Astrocyte (in vitro differentiated cells and primary cell): Measurements from ENCODE around the gene LRRC15. TPM values are rescaled to one million over a fixed set of nuclear protein-coding genes. Genes with fewer than 3 reads are reported as not detected.
A peak's percentile ranks its signal among the peaks of the same experiment; 100 is the strongest.

Experiments
- DNase-seq: peaks from one replicate; pipeline ENCODE4 v3.0.0-alpha.2; 2010; ENCODE audit warnings: low read depth
- FAIRE-seq: peaks from 2 replicates; lab custom pipeline; 2011; peaks lifted over from hg19 to GRCh38; lab: Jason Lieb, UNC
- H2AFZ ChIP-seq: 2 replicates; pipeline ENCODE4 v1.6.0; 2012; ENCODE audit warnings: low read depth, low read length, inconsistent platforms
- H3K27ac ChIP-seq: 2 replicates; pipeline ENCODE4 v1.5.1; 2011; ENCODE audit warnings: low read depth, low read length, inconsistent platforms
- H3K27me3 ChIP-seq: 2 replicates; pipeline ENCODE4 v1.6.0; 2011; ENCODE audit warnings: low read length, inconsistent platforms; ENCODE audit not compliant: insufficient read depth
- H3K36me3 ChIP-seq: 2 replicates; pipeline ENCODE4 v1.5.1; 2011; ENCODE audit warnings: low read length, inconsistent platforms; ENCODE audit not compliant: insufficient read depth
- H3K4me1 ChIP-seq: 2 replicates; pipeline ENCODE4 v1.5.1; 2011; ENCODE audit warnings: low read length, inconsistent platforms; ENCODE audit not compliant: insufficient read depth
- H3K4me2 ChIP-seq: 2 replicates; pipeline ENCODE4 v1.6.0; 2012; ENCODE audit warnings: low read length, inconsistent platforms
- H3K4me3 ChIP-seq: 2 replicates; pipeline ENCODE4 v1.5.1; 2011; ENCODE audit warnings: low read depth, mild to moderate bottlenecking, low read length, inconsistent platforms; ENCODE audit not compliant: insufficient read depth
- H3K79me2 ChIP-seq: 2 replicates; pipeline ENCODE4 v1.6.0; 2012; ENCODE audit warnings: mild to moderate bottlenecking, low read length, inconsistent platforms; ENCODE audit not compliant: insufficient read depth
- H3K9ac ChIP-seq: 2 replicates; pipeline ENCODE4 v1.6.0; 2012; ENCODE audit warnings: mild to moderate bottlenecking, low read length, inconsistent platforms
- H3K9me3 ChIP-seq: 2 replicates; pipeline ENCODE4 v1.5.1; 2012; ENCODE audit warnings: low read depth, mild to moderate bottlenecking, low read length, inconsistent platforms; ENCODE audit not compliant: insufficient read depth
- H4K20me1 ChIP-seq: 2 replicates; pipeline ENCODE4 v1.6.0; 2012; ENCODE audit warnings: low read length, inconsistent platforms; ENCODE audit not compliant: insufficient read depth
- H3K27ac Mint-ChIP-seq: one replicate; pipeline ENCODE4 v1.8.0; 2021; ENCODE audit warnings: mild to moderate bottlenecking, mixed read lengths; ENCODE audit not compliant: unreplicated experiment
- H3K27me3 Mint-ChIP-seq: one replicate; pipeline ENCODE4 v1.8.0; 2021; ENCODE audit warnings: low read depth, mixed read lengths; ENCODE audit not compliant: unreplicated experiment
- H3K36me3 Mint-ChIP-seq: one replicate; pipeline ENCODE4 v1.8.0; 2021; ENCODE audit warnings: low read depth, mixed read lengths; ENCODE audit not compliant: unreplicated experiment
- H3K4me1 Mint-ChIP-seq: one replicate; pipeline ENCODE4 v1.8.0; 2021; ENCODE audit warnings: low read depth, mixed read lengths; ENCODE audit not compliant: unreplicated experiment
- H3K4me3 Mint-ChIP-seq: one replicate; pipeline ENCODE4 v1.8.0; 2021; ENCODE audit warnings: mild to moderate bottlenecking, moderate library complexity, mixed read lengths; ENCODE audit not compliant: unreplicated experiment
- H3K9me3 Mint-ChIP-seq: one replicate; pipeline ENCODE4 v1.8.0; 2021; ENCODE audit warnings: mild to moderate bottlenecking, mixed read lengths; ENCODE audit not compliant: unreplicated experiment
- EZH2 ChIP-seq: IDR thresholded peaks from 2 replicates; pipeline ENCODE4 v1.6.1; 2012; ENCODE audit warnings: mild to moderate bottlenecking, low read length, inconsistent platforms; ENCODE audit not compliant: insufficient read depth
- total RNA-seq: library from RNA; stranded (reverse); gene quantifications from 2 replicates; pipeline ENCODE4 v1.2.1, GENCODE V29; 2021
- TF ChIP-seq, protein P1 (sequence below): IDR thresholded peaks from 2 replicates; pipeline ENCODE4 v1.5.1; 2011; ENCODE audit warnings: low read depth, mild to moderate bottlenecking, inconsistent platforms, low read length, moderate library complexity; ENCODE audit not compliant: insufficient read depth

The LRRC15 gene
- total RNA-seq, 1 donor from 2014 or later = 1.4 TPM

DNA sequence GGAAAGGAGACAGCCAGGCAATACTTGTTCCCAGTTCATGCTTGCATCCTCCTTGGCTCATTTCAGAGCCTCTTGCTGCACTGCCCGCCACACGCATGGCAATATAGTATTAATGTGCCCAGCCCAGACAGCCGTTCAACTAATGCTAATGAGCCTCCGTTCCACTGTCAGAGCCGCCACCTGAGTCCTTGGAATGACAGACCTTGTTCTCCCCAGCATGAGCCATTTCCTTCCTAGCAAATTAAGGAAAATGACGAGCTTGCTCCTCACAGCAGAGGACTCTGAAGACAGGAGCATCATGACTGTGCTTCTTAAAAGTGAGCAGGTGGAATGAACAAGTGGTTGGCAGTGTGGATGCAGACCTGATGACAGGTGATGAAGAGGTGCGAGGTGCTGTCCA is 10.8 kb upstream of the LRRC15 start:
- peaks cover 36% of the 10 kb centered on the region for H3K27me3 Mint-ChIP-seq
- DNase-seq (no peak), FAIRE-seq (no peak)
- H3K4me2 ChIP-seq = no peak overlapping the region
- no peaks in the 10 kb centered on the region for H3K36me3 ChIP-seq
- no peak overlapping the region for H2AFZ ChIP-seq
- H3K9me3 ChIP-seq = no peaks in the 10 kb centered on the region
- no peaks in the 10 kb centered on the region for H3K79me2 ChIP-seq
- H3K27me3 ChIP-seq = peaks cover 27% of the 10 kb centered on the region
- H3K4me1 ChIP-seq = no peaks in the 10 kb centered on the region
- H3K4me3 ChIP-seq = no peak overlapping the region
- H4K20me1 ChIP-seq = no peaks in the 10 kb centered on the region
- H3K9me3 Mint-ChIP-seq = no peaks in the 10 kb centered on the region
- no peak overlapping the region for H3K27ac ChIP-seq
- no peak overlapping the region for H3K27ac Mint-ChIP-seq
- no peak for TF ChIP-seq EZH2
- TF ChIP-seq, protein P1, sequence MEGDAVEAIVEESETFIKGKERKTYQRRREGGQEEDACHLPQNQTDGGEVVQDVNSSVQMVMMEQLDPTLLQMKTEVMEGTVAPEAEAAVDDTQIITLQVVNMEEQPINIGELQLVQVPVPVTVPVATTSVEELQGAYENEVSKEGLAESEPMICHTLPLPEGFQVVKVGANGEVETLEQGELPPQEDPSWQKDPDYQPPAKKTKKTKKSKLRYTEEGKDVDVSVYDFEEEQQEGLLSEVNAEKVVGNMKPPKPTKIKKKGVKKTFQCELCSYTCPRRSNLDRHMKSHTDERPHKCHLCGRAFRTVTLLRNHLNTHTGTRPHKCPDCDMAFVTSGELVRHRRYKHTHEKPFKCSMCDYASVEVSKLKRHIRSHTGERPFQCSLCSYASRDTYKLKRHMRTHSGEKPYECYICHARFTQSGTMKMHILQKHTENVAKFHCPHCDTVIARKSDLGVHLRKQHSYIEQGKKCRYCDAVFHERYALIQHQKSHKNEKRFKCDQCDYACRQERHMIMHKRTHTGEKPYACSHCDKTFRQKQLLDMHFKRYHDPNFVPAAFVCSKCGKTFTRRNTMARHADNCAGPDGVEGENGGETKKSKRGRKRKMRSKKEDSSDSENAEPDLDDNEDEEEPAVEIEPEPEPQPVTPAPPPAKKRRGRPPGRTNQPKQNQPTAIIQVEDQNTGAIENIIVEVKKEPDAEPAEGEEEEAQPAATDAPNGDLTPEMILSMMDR = no peak
- no peak overlapping the region for H3K4me3 Mint-ChIP-seq
- no peaks in the 10 kb centered on the region for H3K36me3 Mint-ChIP-seq
- H3K4me1 Mint-ChIP-seq = no peaks in the 10 kb centered on the region
- H3K9ac ChIP-seq = no peak overlapping the region

DNA sequence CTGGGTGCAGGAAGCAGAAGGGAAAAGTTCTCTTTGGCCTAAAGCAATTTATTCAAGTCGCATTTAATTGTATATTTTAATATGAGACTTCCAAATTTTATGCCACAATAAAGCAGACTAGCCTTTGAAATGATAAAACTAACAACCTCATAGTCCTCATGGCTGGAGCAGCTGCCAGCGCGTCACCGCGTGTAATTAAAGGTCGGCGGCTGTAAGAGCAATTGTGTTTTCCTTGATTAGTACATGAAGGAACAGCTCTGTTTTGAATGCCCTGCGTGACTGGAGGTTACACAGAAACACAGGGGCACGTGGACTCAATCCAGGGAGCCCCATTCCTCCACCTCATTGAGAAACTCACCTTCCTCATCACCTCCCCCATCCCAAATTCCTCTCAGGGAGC is 10.1 kb upstream of the LRRC15 start:
- H3K9me3 ChIP-seq = no peaks in the 10 kb centered on the region
- no peaks in the 10 kb centered on the region for H3K36me3 ChIP-seq
- H3K79me2 ChIP-seq = no peaks in the 10 kb centered on the region
- peaks cover 27% of the 10 kb centered on the region for H3K27me3 ChIP-seq
- H3K9ac ChIP-seq = no peak overlapping the region
- no peaks in the 10 kb centered on the region for H3K36me3 Mint-ChIP-seq
- no peaks in the 10 kb centered on the region for H3K9me3 Mint-ChIP-seq
- H3K4me1 Mint-ChIP-seq = no peaks in the 10 kb centered on the region
- no peak overlapping the region for H3K4me2 ChIP-seq
- peak overlapping the region; percentile 50 for H3K4me3 Mint-ChIP-seq
- H3K27ac ChIP-seq = no peak overlapping the region
- no peak overlapping the region for H3K4me3 ChIP-seq
- no peaks in the 10 kb centered on the region for H3K4me1 ChIP-seq
- TF ChIP-seq EZH2 = no peak
- TF ChIP-seq, protein P1 = no peak
- H3K27ac Mint-ChIP-seq = no peak overlapping the region
- FAIRE-seq (no peak), DNase-seq (no peak)
- no peak overlapping the region for H2AFZ ChIP-seq
- peaks cover 36% of the 10 kb centered on the region for H3K27me3 Mint-ChIP-seq
- H4K20me1 ChIP-seq = no peaks in the 10 kb centered on the region

DNA sequence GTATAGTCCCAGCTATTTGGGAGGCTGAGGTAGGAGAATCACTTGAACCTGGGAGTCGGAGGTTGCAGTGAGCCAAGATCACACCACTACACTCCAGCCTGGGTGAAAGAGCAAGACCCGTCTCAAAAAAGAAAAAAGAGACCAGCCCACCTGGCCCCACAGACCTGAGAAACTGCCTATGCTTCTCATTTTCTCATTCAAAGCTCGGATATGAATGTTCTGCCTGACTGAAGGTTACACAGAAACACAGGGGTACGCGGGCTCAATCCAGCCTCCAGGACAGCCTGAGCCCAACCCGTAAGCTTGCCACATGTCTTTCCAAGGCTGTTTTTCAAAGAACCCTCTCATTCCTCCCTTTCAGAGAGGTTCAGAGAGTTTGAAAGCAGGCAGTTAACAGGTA is 9.7 kb upstream of the LRRC15 start:
- Histone ChIP-seq H4K20me1 (no peaks in the 10 kb centered on the region), H3K4me3 (no peak overlapping the region), H2AFZ (no peak overlapping the region), H3K36me3 (no peaks in the 10 kb centered on the region), H3K79me2 (no peaks in the 10 kb centered on the region), H3K27ac (no peak overlapping the region), H3K9ac (no peak overlapping the region), H3K9me3 (no peaks in the 10 kb centered on the region), H3K27me3 (peaks cover 27% of the 10 kb centered on the region), H3K4me1 (no peaks in the 10 kb centered on the region), H3K4me2 (no peak overlapping the region)
- no peak for DNase-seq
- H3K27ac Mint-ChIP-seq = no peak overlapping the region
- peaks cover 34% of the 10 kb centered on the region for H3K27me3 Mint-ChIP-seq
- TF ChIP-seq EZH2 = no peak
- TF ChIP-seq, protein P1 = no peak
- H3K9me3 Mint-ChIP-seq = no peaks in the 10 kb centered on the region
- H3K4me1 Mint-ChIP-seq = no peaks in the 10 kb centered on the region
- FAIRE-seq = no peak
- no peak overlapping the region for H3K4me3 Mint-ChIP-seq
- no peaks in the 10 kb centered on the region for H3K36me3 Mint-ChIP-seq
